HG02943 (cell line): ENCODE measurements around the gene POU2F1.

Source experiments
- ATAC-seq: cut with Tn5 transposase; IDR thresholded peaks from one replicate; pipeline ENCODE4 v1.9.1; 2021; ENCODE audit warnings: mild to moderate bottlenecking, low read depth, moderate library complexity; ENCODE audit not compliant: unreplicated experiment

The POU2F1 gene

GRCh38 chr1:167434306-167434705 is 213.6 kb downstream of the POU2F1 start:
- no peak for ATAC-seq

GRCh38 chr1:167435484-167435883 is 214.8 kb downstream of the POU2F1 start:
- no peak for ATAC-seq

GRCh38 chr1:167438171-167439138 is 217.8 kb downstream of the POU2F1 start:
- no peak for ATAC-seq

- no peak for ATAC-seq
These were observed 218.8 kb downstream of the POU2F1 start for GRCh38 chr1:167439301-167439988.

GRCh38 chr1:167440345-167440744 is 219.7 kb downstream of the POU2F1 start:
- no peak for ATAC-seq

- ATAC-seq, result no peak
These were observed 220.1 kb downstream of the POU2F1 start for GRCh38 chr1:167440776-167441175.

GRCh38 chr1:167441222-167441621 is 220.5 kb downstream of the POU2F1 start:
- no peak for ATAC-seq

- peak; percentile 66 for ATAC-seq
These were observed 221.6 kb downstream of the POU2F1 start for GRCh38 chr1:167442142-167442848.

GRCh38 chr1:167442854-167443565 is 222.3 kb downstream of the POU2F1 start:
- no peak for ATAC-seq

GRCh38 chr1:167443757-167444156 is 223.1 kb downstream of the POU2F1 start:
- no peak for ATAC-seq

GRCh38 chr1:167446966-167447365 is 226.3 kb downstream of the POU2F1 start:
- no peak for ATAC-seq

- ATAC-seq, result peak; percentile 62
These were observed 226.9 kb downstream of the POU2F1 start for GRCh38 chr1:167447521-167448136.

GRCh38 chr1:167450843-167451242 is 230.2 kb downstream of the POU2F1 start:
- no peak for ATAC-seq

GRCh38 chr1:167452483-167452882 is 231.8 kb downstream of the POU2F1 start:
- no peak for ATAC-seq

- ATAC-seq, result no peak
These were observed 232.4 kb downstream of the POU2F1 start for GRCh38 chr1:167453123-167453522.

GRCh38 chr1:167454304-167454893 is 233.7 kb downstream of the POU2F1 start:
- peak; percentile 11 for ATAC-seq

- peak; percentile 62 for ATAC-seq
These were observed 234.5 kb downstream of the POU2F1 start for GRCh38 chr1:167454894-167455785.

GRCh38 chr1:167455786-167456446 is 235.2 kb downstream of the POU2F1 start:
- ATAC-seq, result peak; percentile 39
